Breast epithelium (tissue), 3 donors: ENCODE measurements around the gene MRFAP1.

Experiments used
- POLR2AphosphoS5 ChIP-seq, 3 donors: sonication (generic); formaldehyde crosslinking; IDR thresholded peaks; one replicate each; pipeline ENCODE4 v1.6.1; 2017; ENCODE audit warnings: antibody characterized with exemption in 3 of 3
- TF ChIP-seq, protein P1 (sequence below), 3 donors: fragments of 450-650 bp; IDR thresholded peaks; one replicate each; pipeline ENCODE4 v1.5.1; 2016 to 2017; ENCODE audit warnings: antibody characterized with exemption in 3 of 3, mild to moderate bottlenecking in 3 of 3, moderate library complexity in 3 of 3

DNA sequence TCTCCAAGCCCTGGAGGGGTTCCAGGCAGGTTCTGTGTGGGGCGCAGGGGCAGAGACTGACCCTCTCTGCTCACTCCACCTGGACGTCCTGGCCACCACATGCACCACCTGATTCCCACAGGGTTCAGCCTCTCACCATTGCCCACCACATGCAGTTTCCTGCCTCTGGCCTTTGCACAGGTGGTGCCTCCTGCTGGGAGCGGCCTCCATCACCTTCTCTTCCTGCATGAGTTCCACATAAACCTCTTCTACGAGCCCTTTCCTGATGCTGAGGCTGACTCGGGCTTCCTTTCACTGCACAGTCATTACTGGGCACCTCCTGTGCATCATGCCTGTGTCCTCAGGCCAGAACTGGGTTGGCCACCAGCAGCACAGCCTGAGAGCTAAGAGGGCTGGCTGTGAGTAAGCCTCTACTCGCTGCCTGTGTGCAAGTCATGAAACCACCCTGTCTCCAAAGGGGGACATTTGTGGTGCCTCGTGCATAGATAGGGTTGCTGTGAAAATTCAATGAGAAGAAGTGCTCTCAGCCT, 45.6 kb upstream of the MRFAP1 start:
- no peak for TF ChIP-seq POLR2AphosphoS5 (IDR thresholded peaks at IDR 0.05)
- TF ChIP-seq, protein P1, sequence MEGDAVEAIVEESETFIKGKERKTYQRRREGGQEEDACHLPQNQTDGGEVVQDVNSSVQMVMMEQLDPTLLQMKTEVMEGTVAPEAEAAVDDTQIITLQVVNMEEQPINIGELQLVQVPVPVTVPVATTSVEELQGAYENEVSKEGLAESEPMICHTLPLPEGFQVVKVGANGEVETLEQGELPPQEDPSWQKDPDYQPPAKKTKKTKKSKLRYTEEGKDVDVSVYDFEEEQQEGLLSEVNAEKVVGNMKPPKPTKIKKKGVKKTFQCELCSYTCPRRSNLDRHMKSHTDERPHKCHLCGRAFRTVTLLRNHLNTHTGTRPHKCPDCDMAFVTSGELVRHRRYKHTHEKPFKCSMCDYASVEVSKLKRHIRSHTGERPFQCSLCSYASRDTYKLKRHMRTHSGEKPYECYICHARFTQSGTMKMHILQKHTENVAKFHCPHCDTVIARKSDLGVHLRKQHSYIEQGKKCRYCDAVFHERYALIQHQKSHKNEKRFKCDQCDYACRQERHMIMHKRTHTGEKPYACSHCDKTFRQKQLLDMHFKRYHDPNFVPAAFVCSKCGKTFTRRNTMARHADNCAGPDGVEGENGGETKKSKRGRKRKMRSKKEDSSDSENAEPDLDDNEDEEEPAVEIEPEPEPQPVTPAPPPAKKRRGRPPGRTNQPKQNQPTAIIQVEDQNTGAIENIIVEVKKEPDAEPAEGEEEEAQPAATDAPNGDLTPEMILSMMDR (IDR thresholded peaks at IDR 0.05) = no peak
